Measurements from ENCODE around the gene FRAS1. TPM values are rescaled to one million over a fixed set of nuclear protein-coding genes. Genes with fewer than 3 reads are reported as not detected.

Gene FRAS1
- total and polyA plus RNA-seq, 8 donors = 4.7 to 21.5 (median 14.7) TPM

GRCh38 chr4:78510108-78510507 lies 453.0 kb downstream of the FRAS1 start:
- Histone ChIP-seq H3K27ac (no peak overlapping the region), H3K9me3 (no peaks in the 10 kb centered on the region), H3K36me3 (peaks cover 0 to 6% (median 0%) of the 10 kb centered on the region in 3 donors), H3K27me3 (no peaks in the 10 kb centered on the region), H3K4me1 (peaks cover 0 to 5% (median 0%) of the 10 kb centered on the region in 3 donors), H3K4me3 (no peak overlapping the region)
- DNase-seq (no peak), FAIRE-seq (no peak), ATAC-seq (no peak)
- intact Hi-C loops (cut with DNase I) = loop anchor here in 1 of 3 donors (10.0 kb wide), 1 partner anchor 545 kb away; no protein-coding TSS in a partner anchor
- 64 to 97% methylated on average over 1 of the region's 1 CpG for WGBS, 2 donors
- TF ChIP-seq, protein P1, sequence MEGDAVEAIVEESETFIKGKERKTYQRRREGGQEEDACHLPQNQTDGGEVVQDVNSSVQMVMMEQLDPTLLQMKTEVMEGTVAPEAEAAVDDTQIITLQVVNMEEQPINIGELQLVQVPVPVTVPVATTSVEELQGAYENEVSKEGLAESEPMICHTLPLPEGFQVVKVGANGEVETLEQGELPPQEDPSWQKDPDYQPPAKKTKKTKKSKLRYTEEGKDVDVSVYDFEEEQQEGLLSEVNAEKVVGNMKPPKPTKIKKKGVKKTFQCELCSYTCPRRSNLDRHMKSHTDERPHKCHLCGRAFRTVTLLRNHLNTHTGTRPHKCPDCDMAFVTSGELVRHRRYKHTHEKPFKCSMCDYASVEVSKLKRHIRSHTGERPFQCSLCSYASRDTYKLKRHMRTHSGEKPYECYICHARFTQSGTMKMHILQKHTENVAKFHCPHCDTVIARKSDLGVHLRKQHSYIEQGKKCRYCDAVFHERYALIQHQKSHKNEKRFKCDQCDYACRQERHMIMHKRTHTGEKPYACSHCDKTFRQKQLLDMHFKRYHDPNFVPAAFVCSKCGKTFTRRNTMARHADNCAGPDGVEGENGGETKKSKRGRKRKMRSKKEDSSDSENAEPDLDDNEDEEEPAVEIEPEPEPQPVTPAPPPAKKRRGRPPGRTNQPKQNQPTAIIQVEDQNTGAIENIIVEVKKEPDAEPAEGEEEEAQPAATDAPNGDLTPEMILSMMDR (IDR thresholded peaks at IDR 0.05) = no peak

DNA sequence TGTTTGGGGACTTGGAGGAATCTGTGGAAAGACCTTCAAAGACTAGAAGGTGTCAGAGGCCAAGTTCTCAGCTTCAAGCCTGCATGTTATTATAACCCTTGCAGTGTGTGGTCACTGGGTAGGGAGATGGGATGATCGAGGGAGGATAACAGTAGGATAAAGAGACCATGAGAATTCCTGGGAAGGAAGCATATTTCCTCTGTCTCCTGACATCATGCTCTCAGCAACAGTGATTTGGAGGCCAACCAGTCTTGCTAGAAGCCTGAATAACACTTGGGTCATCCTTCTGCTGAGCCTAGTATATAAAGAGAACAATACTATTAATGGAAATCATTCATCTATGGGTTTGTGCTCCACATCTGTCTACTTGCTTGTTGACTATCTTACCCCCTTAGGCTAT lies 453.6 kb downstream of the FRAS1 start:
- no peak for ATAC-seq
- WGBS, 2 donors = 20 to 77% methylated on average over 1 of the region's 1 CpG
- peaks cover 0 to 6% (median 0%) of the 10 kb centered on the region in 3 donors for H3K36me3 ChIP-seq
- no peaks in the 10 kb centered on the region for H3K27me3 ChIP-seq
- TF ChIP-seq, protein P1 (IDR thresholded peaks at IDR 0.05) = no peak
- H3K4me3 ChIP-seq = no peak overlapping the region
- no peak for DNase-seq
- FAIRE-seq = no peak
- no peak overlapping the region for H3K27ac ChIP-seq
- intact Hi-C loops (cut with DNase I) = loop anchor here in 1 of 3 donors (10.0 kb wide), 1 partner anchor 546 kb away; no protein-coding TSS in a partner anchor
- no peaks in the 10 kb centered on the region for H3K9me3 ChIP-seq
- peaks cover 0 to 5% (median 0%) of the 10 kb centered on the region in 3 donors for H3K4me1 ChIP-seq

- peaks cover 0 to 6% (median 0%) of the 10 kb centered on the region in 3 donors for H3K36me3 ChIP-seq
- WGBS, 2 donors = 50 to 57% methylated on average over 3 of the region's 3 CpGs
- H3K9me3 ChIP-seq = no peaks in the 10 kb centered on the region
- TF ChIP-seq, protein P1 (IDR thresholded peaks at IDR 0.05) = no peak
- H3K27me3 ChIP-seq = no peaks in the 10 kb centered on the region
- FAIRE-seq = no peak
- no peak overlapping the region for H3K27ac ChIP-seq
- DNase-seq = peak in 1 of 6 donors; percentile 57
- peaks cover 0 to 5% (median 0%) of the 10 kb centered on the region in 3 donors for H3K4me1 ChIP-seq
- no peak overlapping the region for H3K4me3 ChIP-seq
- intact Hi-C loops (cut with DNase I) = loop anchor here in 1 of 3 donors (10.0 kb wide), 1 partner anchor 548 kb away; no protein-coding TSS in a partner anchor
- ATAC-seq = peak; percentile 78 to 94 (median 88)
Measured at GRCh38 chr4:78512357-78512920, 455.3 kb downstream of the FRAS1 start.

DNA sequence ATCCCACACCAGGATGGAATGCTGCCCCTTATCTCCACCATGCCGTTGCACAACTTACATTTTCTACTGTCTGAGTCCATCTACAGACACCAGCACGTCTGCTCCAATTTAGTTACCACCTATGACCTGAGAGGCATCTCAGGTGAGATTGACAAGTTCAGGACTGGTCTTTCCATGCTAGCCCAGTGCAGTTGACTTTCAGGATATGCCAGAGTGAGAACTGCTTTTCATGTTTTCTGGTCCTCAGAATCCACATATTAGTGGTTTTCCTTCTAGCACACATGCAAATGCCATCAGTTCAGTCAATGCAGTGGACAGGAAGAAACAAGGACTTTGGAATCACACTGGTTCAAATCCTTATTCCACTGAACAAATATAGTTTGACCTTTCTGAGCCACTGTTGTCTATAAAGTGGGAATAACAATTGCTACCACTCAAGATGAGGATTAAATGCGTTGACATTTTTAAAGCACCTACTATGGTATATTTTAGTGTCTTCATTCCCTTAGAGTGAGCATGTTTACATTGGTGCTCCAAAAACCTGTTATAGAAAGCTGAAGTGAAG lies 456.4 kb downstream of the FRAS1 start:
- 77 to 89% methylated on average over 3 of the region's 3 CpGs for WGBS, 2 donors
- FAIRE-seq = no peak

More for the DNA sequence above, 456.4 kb downstream of the FRAS1 start:
- no peaks in the 10 kb centered on the region for H3K9me3 ChIP-seq
- TF ChIP-seq, protein P1 (IDR thresholded peaks at IDR 0.05) = no peak
- ATAC-seq (no peak), DNase-seq (no peak)
- H3K4me3 ChIP-seq = no peak overlapping the region
- peaks cover 0 to 6% (median 0%) of the 10 kb centered on the region in 3 donors for H3K36me3 ChIP-seq
- intact Hi-C loops (cut with DNase I) = loop anchor here in 1 of 3 donors (10.0 kb wide), 1 partner anchor 549 kb away; no protein-coding TSS in a partner anchor
- no peak overlapping the region for H3K27ac ChIP-seq
- no peaks in the 10 kb centered on the region for H3K27me3 ChIP-seq
- peaks cover 0 to 5% (median 0%) of the 10 kb centered on the region in 3 donors for H3K4me1 ChIP-seq

All from pancreas (tissue), 10 donors.